ENCODE results near the gene MATK. TPM values are rescaled to one million over a fixed set of nuclear protein-coding genes. Genes with fewer than 3 reads are reported as not detected.

MATK gene
- total and polyA plus RNA-seq, 4 donors = 0.78 to 7.0 (median 1.8) TPM

DNA sequence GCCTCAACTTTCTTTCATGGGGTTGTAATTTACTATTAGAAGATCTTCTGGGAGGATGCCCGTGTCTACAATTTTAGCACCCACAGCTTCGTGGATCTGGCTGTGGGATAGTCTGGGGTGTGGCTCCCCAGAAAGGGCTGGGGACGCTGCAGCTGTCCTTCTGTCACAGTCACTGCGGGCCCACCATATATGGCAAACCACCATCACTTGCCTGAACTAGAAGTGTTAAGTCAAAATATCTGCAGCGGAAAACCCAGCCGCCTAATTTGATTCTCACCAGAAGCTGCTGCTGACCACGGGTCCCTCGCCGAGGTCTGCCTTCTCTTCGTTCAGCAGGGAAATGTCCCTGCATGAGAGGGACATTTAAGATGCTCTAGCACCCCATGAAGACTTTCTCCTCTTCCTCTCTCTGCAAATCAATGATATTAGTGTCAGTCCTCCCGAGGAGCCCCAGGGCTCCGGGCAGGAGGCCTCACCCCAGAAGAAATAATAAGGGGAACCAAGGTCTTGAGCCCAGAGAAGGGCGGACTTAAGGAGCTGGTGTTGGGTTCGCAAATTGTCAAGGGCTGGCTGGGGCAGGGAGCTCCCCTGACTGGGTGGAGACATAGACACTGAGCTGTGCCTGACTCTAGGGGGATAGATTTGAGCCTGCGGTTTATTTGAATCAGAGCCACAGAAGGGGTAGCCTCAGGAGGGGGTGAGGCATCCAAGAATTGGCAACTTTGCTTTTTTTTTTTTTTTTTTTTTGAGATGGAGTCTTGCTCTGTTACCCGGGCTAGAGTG lies 3.0 kb upstream of the MATK start:
- Histone ChIP-seq H3K4me3 (ENCODE audit: low read depth in 1 of 3, low read length in 3 of 3) (no peak overlapping the region), H3K27me3 (ENCODE audit: control insufficient read depth in 4 of 4, insufficient read depth in 4 of 4, low read length in 3 of 4) (peaks cover 0 to 11% (median 0%) of the 10 kb centered on the region in 4 donors), H3K36me3 (ENCODE audit: control insufficient read depth in 4 of 4, insufficient read depth in 3 of 4, low read depth in 1 of 4, low read length in 3 of 4) (peaks cover 0 to 1% (median 0%) of the 10 kb centered on the region in 4 donors), H3K4me1 (ENCODE audit: control insufficient read depth in 4 of 4, insufficient read depth in 4 of 4, low read length in 3 of 4) (peaks cover 0 to 7% (median 1%) of the 10 kb centered on the region in 4 donors), H3K27ac (ENCODE audit: low read depth in 1 of 2, low read length in 2 of 2) (no peak overlapping the region), H3K9ac (ENCODE audit: low read depth in 1 of 2, low read length in 2 of 2) (no peak overlapping the region), H3K9me3 (ENCODE audit: control insufficient read depth in 4 of 4, low read length in 3 of 4) (peaks cover 0 to 2% (median 0%) of the 10 kb centered on the region in 4 donors)
- WGBS = 53% methylated on average over 16 of the region's 16 CpGs
- DNase-seq (ENCODE audit: low spot score) = no peak
- TF ChIP-seq FOXA1 (IDR thresholded peaks at IDR 0.05) (no peak), YY1 (IDR thresholded peaks at IDR 0.05) (no peak)

GRCh38 chr19:3785451-3785937 lies 687 bp downstream of the MATK start:
- H3K27ac ChIP-seq (ENCODE audit: low read depth in 1 of 2, low read length in 2 of 2) = no peak overlapping the region
- peaks cover 10 to 15% (median 14%) of the 10 kb centered on the region in 4 donors for H3K9me3 ChIP-seq (ENCODE audit: control insufficient read depth in 4 of 4, low read length in 3 of 4)
- peaks cover 0 to 15% (median under 1%) of the 10 kb centered on the region in 4 donors for H3K27me3 ChIP-seq (ENCODE audit: control insufficient read depth in 4 of 4, insufficient read depth in 4 of 4, low read length in 3 of 4)
- H3K9ac ChIP-seq (ENCODE audit: low read depth in 1 of 2, low read length in 2 of 2) = no peak overlapping the region
- peak overlapping the region in 1 of 3 donors; percentile 40 for H3K4me3 ChIP-seq (ENCODE audit: low read depth in 1 of 3, low read length in 3 of 3)
- DNase-seq (ENCODE audit: low spot score) = no peak
- 2% methylated on average over 47 of the region's 47 CpGs for WGBS
- H3K36me3 ChIP-seq (ENCODE audit: control insufficient read depth in 4 of 4, insufficient read depth in 3 of 4, low read depth in 1 of 4, low read length in 3 of 4) = peaks cover 0 to 1% (median 0%) of the 10 kb centered on the region in 4 donors
- no peak for TF ChIP-seq RXRA (IDR thresholded peaks at IDR 0.05)
- TF ChIP-seq HNF4A (conservative IDR thresholded peaks at IDR 0.05) = no peak
- no peak for TF ChIP-seq TAF1 (conservative IDR thresholded peaks at IDR 0.05)
- no peak for TF ChIP-seq GABPA (IDR thresholded peaks at IDR 0.05 in 1 of 2, conservative IDR thresholded peaks at IDR 0.05 in 1 of 2)
- no peak for TF ChIP-seq YY1 (IDR thresholded peaks at IDR 0.05)
- TF ChIP-seq JUND (IDR thresholded peaks at IDR 0.05) = no peak
- TF ChIP-seq NR2F2 (IDR thresholded peaks at IDR 0.05) = no peak
- no peak for TF ChIP-seq FOXA2 (IDR thresholded peaks at IDR 0.05)
- no peak for TF ChIP-seq ZBTB33 (IDR thresholded peaks at IDR 0.05)
- TF ChIP-seq EGR1 (IDR thresholded peaks at IDR 0.05; ENCODE audit: low read depth in 2 of 2) = no peak
- peaks cover 0 to 7% (median 1%) of the 10 kb centered on the region in 4 donors for H3K4me1 ChIP-seq (ENCODE audit: control insufficient read depth in 4 of 4, insufficient read depth in 4 of 4, low read length in 3 of 4)

GRCh38 chr19:3784607-3785450 lies 1.4 kb downstream of the MATK start:
- H3K27me3 ChIP-seq (ENCODE audit: control insufficient read depth in 4 of 4, insufficient read depth in 4 of 4, low read length in 3 of 4) = peaks cover 0 to 15% (median under 1%) of the 10 kb centered on the region in 4 donors
- 26% methylated on average over 25 of the region's 25 CpGs for WGBS
- H3K9ac ChIP-seq (ENCODE audit: low read depth in 1 of 2, low read length in 2 of 2) = no peak overlapping the region
- H3K36me3 ChIP-seq (ENCODE audit: control insufficient read depth in 4 of 4, insufficient read depth in 3 of 4, low read depth in 1 of 4, low read length in 3 of 4) = peaks cover 0 to 1% (median 0%) of the 10 kb centered on the region in 4 donors
- DNase-seq (ENCODE audit: low spot score) = no peak
- peaks cover 10 to 15% (median 14%) of the 10 kb centered on the region in 4 donors for H3K9me3 ChIP-seq (ENCODE audit: control insufficient read depth in 4 of 4, low read length in 3 of 4)
- no peak overlapping the region for H3K27ac ChIP-seq (ENCODE audit: low read depth in 1 of 2, low read length in 2 of 2)
- H3K4me3 ChIP-seq (ENCODE audit: low read depth in 1 of 3, low read length in 3 of 3) = no peak overlapping the region
- H3K4me1 ChIP-seq (ENCODE audit: control insufficient read depth in 4 of 4, insufficient read depth in 4 of 4, low read length in 3 of 4) = peaks cover 0 to 7% (median 1%) of the 10 kb centered on the region in 4 donors
- TF ChIP-seq FOXA1 (IDR thresholded peaks at IDR 0.05) (no peak), EGR1 (IDR thresholded peaks at IDR 0.05; ENCODE audit: low read depth in 2 of 2) (no peak), YY1 (IDR thresholded peaks at IDR 0.05) (no peak), HNF4G (IDR thresholded peaks at IDR 0.05) (no peak), GABPA (IDR thresholded peaks at IDR 0.05 in 1 of 2, conservative IDR thresholded peaks at IDR 0.05 in 1 of 2) (no peak), TAF1 (conservative IDR thresholded peaks at IDR 0.05) (no peak), SP1 (IDR thresholded peaks at IDR 0.05) (no peak), REST (IDR thresholded peaks at IDR 0.05) (no peak), CTCF (IDR thresholded peaks at IDR 0.05; ENCODE audit: low read depth, low read length, missing input control) (no peak), JUND (IDR thresholded peaks at IDR 0.05) (no peak)
